ENCODE data around the gene RBFOX1.
"Not testable (repeated sequence)": the region's sequence is repeated elsewhere in the genome, so short reads cannot be mapped to it uniquely, and the experiment has no call there.

The RBFOX1 gene

DNA sequence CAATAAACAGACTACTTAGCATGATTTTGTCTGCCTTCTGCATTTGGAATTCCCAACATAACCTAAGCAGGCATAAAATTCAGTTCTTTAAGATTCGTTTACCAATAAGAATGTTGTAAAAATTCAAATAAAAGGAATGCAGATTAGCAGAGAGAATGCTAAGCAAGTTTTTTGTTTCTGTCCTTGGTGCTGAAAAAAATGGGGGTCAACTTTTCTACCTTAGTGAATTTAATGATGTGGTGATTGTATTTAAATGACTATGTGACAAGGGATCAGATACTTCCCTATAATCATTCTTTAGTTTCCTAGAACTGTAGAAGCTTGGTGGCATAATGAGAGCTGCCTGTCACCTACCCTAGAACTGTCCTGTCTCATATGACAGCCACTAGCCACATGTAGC is 159.5 kb downstream of the RBFOX1 start:
- no peaks in the 10 kb centered on the region for H3K36me3 ChIP-seq (ENCODE audit: control insufficient read depth, insufficient read depth, low read length)
- H3K27me3 ChIP-seq (ENCODE audit: control insufficient read depth, insufficient read depth, low read length): no peaks in the 10 kb centered on the region
- no CpG with 5 or more reads among the region's 1 CpG for WGBS (ENCODE audit: insufficient coverage, insufficient read length)
- no peak overlapping the region for H3K4me3 ChIP-seq (ENCODE audit: low read length)
- no peak for DNase-seq (ENCODE audit: low read depth, low spot score)
- no peak overlapping the region for H3K27ac ChIP-seq (ENCODE audit: low read length)
- H3K9me3 ChIP-seq (ENCODE audit: control insufficient read depth, insufficient read depth, low read length): no peaks in the 10 kb centered on the region; the same call in 1 of the 2 replicates
- H3K4me1 ChIP-seq (ENCODE audit: control insufficient read depth, insufficient read depth, low read length): no peaks in the 10 kb centered on the region; the same call in 1 of the 2 replicates

DNA sequence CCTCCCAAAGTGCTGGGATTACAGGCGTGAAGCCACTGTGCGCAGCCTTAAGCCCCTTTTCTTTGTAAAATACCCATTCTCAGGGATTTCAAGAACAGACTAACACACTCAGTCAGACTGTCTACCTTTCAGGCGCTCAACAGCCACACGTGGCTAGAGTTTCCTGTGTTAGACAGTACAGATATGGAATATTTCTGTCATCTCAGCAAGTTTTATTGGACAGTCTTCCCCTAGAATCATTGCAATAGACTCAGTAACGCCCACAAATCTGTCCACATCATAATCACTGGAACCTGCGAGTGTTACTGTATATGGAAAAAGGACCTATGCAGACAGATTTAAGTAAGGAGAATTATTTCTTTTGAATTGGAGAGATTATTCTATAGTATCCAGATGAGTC is 160.5 kb downstream of the RBFOX1 start:
- no peak overlapping the region for H3K27ac ChIP-seq (ENCODE audit: low read length)
- no CpG with 5 or more reads among the region's 6 CpGs for WGBS (ENCODE audit: insufficient coverage, insufficient read length)
- H3K27me3 ChIP-seq (ENCODE audit: control insufficient read depth, insufficient read depth, low read length): no peaks in the 10 kb centered on the region
- H3K4me1 ChIP-seq (ENCODE audit: control insufficient read depth, insufficient read depth, low read length): no peaks in the 10 kb centered on the region
- H3K9me3 ChIP-seq (ENCODE audit: control insufficient read depth, insufficient read depth, low read length): no peaks in the 10 kb centered on the region; the same call in 1 of the 2 replicates
- no peak overlapping the region for H3K4me3 ChIP-seq (ENCODE audit: low read length)
- no peaks in the 10 kb centered on the region for H3K36me3 ChIP-seq (ENCODE audit: control insufficient read depth, insufficient read depth, low read length)
- DNase-seq (ENCODE audit: low read depth, low spot score): no peak

DNA sequence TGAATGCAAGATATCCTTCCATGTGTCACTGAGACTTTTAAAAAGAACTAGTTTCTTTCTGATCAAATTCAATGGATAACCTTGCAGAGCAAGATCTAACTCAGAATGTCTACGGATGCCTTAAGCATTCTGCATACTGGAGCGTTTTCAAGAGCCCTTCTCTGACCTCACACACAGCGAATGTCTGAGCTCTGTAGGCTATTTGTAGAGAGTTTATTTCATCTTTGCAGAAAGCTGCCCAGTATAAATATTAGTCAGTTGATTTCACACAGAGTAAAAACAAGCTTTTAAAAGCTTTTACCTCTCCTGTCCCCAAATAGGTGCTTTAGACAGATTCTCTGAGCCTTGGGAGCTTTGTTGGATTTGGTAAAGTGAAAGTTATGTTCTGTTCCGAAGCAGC is 165.0 kb downstream of the RBFOX1 start:
- H3K4me1 ChIP-seq (ENCODE audit: control insufficient read depth, insufficient read depth, low read length): no peaks in the 10 kb centered on the region
- H3K27me3 ChIP-seq (ENCODE audit: control insufficient read depth, insufficient read depth, low read length): no peaks in the 10 kb centered on the region
- no peak for DNase-seq (ENCODE audit: low read depth, low spot score)
- no peak overlapping the region for H3K4me3 ChIP-seq (ENCODE audit: low read length)
- H3K36me3 ChIP-seq (ENCODE audit: control insufficient read depth, insufficient read depth, low read length): no peaks in the 10 kb centered on the region
- H3K27ac ChIP-seq (ENCODE audit: low read length): no peak overlapping the region
- no peaks in the 10 kb centered on the region for H3K9me3 ChIP-seq (ENCODE audit: control insufficient read depth, insufficient read depth, low read length)
- WGBS (ENCODE audit: insufficient coverage, insufficient read length): no CpG with 5 or more reads among the region's 4 CpGs

DNA sequence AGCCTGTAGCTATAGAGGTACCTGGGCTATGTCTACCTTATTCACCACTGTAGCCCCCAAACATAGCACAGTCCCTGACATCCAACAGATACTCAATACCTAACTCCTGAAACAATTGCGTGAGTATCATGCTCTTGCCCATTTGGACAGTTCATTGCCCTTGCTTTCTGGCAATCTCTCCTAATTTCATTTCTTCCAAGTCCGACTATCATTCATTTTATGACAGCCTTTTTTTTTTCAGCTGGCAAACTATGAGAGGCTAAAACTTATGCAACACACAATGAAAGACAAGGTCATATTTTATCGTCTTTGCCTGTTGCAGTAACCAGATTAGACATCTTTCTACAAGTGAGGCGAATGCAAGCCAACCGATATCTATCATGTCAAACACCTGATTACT is 169.2 kb downstream of the RBFOX1 start:
- Histone ChIP-seq H3K9me3 (ENCODE audit: control insufficient read depth, insufficient read depth, low read length) (no peaks in the 10 kb centered on the region), H3K4me1 (ENCODE audit: control insufficient read depth, insufficient read depth, low read length) (no peaks in the 10 kb centered on the region), H3K36me3 (ENCODE audit: control insufficient read depth, insufficient read depth, low read length) (no peaks in the 10 kb centered on the region), H3K4me3 (ENCODE audit: low read length) (no peak overlapping the region), H3K27me3 (ENCODE audit: control insufficient read depth, insufficient read depth, low read length) (no peaks in the 10 kb centered on the region), H3K27ac (ENCODE audit: low read length) (no peak overlapping the region)
- no peak for DNase-seq (ENCODE audit: low read depth, low spot score)
- WGBS (ENCODE audit: insufficient coverage, insufficient read length): no CpG with 5 or more reads among the region's 5 CpGs

DNA sequence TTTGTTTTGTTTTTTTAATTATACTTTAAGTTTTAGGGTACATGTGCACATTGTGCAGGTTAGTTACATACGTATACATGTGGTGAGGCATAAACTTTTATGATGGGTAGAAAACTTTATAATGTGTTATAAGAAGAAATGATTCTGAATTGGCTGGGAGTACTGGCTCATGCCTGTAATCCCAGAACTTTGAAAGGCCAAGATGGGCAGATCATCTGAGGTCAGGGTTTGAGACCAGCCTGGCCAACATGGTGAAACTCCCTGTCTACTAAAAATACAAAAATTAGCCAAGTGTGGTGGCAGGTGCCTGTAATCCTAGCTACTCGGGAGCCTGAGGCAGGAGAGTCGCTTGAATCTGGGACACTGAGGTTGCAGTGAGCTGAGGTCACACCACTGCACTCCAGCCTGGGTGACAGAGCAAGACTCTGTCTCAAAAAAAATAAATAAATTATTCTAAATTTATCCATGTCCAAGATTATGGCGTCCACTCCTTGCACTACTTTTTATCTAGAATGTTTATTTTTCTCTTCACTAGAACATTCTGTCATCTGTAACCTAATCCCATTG is 170.0 kb downstream of the RBFOX1 start:
- H3K4me1 ChIP-seq (ENCODE audit: control insufficient read depth, insufficient read depth, low read length); H3K36me3 ChIP-seq (ENCODE audit: control insufficient read depth, insufficient read depth, low read length): not testable (repeated sequence)
- 100% methylated on average over 1 of the region's 4 CpGs for WGBS (ENCODE audit: insufficient coverage, insufficient read length)

DNA sequence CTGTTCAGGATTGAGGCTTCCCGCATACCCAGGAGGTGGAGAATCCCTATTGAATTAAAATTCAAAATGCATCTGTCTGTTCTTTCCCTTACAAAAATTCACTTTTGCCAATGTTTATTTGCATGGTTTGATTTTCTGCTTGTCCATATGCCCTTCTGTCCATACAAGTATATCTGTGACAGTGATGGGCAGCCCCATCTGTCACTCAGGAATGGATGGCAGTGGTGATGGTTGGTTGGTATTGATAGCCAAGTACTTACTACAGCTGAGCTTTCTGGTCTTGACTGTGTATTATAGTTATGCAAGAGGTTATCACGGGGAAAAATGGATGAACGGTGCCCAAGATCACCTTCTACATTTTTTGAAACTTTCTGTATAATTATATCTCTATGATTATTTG is 171.0 kb downstream of the RBFOX1 start:
- DNase-seq (ENCODE audit: low read depth, low spot score): no peak
- no peak overlapping the region for H3K4me3 ChIP-seq (ENCODE audit: low read length)
- H3K4me1 ChIP-seq (ENCODE audit: control insufficient read depth, insufficient read depth, low read length): no peaks in the 10 kb centered on the region
- no peaks in the 10 kb centered on the region for H3K27me3 ChIP-seq (ENCODE audit: control insufficient read depth, insufficient read depth, low read length)
- H3K27ac ChIP-seq (ENCODE audit: low read length): no peak overlapping the region
- no CpG with 5 or more reads among the region's 3 CpGs for WGBS (ENCODE audit: insufficient coverage, insufficient read length)
- no peaks in the 10 kb centered on the region for H3K36me3 ChIP-seq (ENCODE audit: control insufficient read depth, insufficient read depth, low read length)
- no peaks in the 10 kb centered on the region for H3K9me3 ChIP-seq (ENCODE audit: control insufficient read depth, insufficient read depth, low read length)

More for the DNA sequence above, 170.0 kb downstream of the RBFOX1 start:
- DNase-seq (ENCODE audit: low read depth, low spot score); H3K4me3 ChIP-seq (ENCODE audit: low read length); H3K9me3 ChIP-seq (ENCODE audit: control insufficient read depth, insufficient read depth, low read length); H3K27me3 ChIP-seq (ENCODE audit: control insufficient read depth, insufficient read depth, low read length); H3K27ac ChIP-seq (ENCODE audit: low read length): not testable (repeated sequence)

DNA sequence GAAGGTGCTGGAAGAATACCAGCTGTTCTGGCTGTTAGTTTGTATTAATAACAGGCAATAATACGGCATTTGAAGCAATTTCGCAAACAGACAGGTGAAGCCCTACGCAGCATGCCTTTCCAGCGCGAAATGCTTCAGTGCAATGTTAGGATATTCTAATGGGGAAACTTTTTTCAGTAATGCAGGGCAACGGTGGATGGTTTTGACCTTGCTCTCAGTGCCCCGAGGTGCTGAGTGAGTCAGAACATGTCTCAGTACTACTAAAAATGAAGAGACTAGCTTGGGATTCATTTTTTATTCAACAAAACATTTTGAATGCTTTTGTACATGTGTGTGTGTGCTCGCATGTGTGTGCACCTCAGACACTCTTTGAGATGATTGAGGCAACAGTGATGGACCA is 172.2 kb downstream of the RBFOX1 start:
- WGBS (ENCODE audit: insufficient coverage, insufficient read length): no CpG with 5 or more reads among the region's 8 CpGs
- no peaks in the 10 kb centered on the region for H3K27me3 ChIP-seq (ENCODE audit: control insufficient read depth, insufficient read depth, low read length)
- DNase-seq (ENCODE audit: low read depth, low spot score): no peak
- H3K4me1 ChIP-seq (ENCODE audit: control insufficient read depth, insufficient read depth, low read length): no peaks in the 10 kb centered on the region
- H3K36me3 ChIP-seq (ENCODE audit: control insufficient read depth, insufficient read depth, low read length): no peaks in the 10 kb centered on the region
- H3K9me3 ChIP-seq (ENCODE audit: control insufficient read depth, insufficient read depth, low read length): no peaks in the 10 kb centered on the region
- H3K4me3 ChIP-seq (ENCODE audit: low read length): no peak overlapping the region
- H3K27ac ChIP-seq (ENCODE audit: low read length): no peak overlapping the region

DNA sequence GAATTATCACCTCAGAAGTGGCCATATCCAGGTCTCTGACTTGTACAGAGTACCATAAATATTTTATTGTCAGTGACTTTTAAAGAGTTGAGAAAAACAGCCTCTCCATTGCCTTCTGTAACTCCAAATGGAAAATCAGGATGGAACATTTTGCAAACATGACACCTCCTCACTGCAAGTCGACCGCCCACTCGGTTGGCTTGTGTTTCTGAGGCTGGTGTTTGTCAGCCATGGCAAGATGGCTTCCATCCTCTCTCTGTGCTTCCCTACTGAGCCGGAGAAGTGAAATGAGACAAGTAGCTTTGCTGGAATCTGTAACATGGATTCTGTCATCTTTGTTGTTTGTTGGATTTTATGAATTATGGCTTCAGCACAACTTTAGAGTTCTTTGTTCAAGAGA is 172.8 kb downstream of the RBFOX1 start:
- H3K4me1 ChIP-seq (ENCODE audit: control insufficient read depth, insufficient read depth, low read length): no peaks in the 10 kb centered on the region
- H3K27me3 ChIP-seq (ENCODE audit: control insufficient read depth, insufficient read depth, low read length): no peaks in the 10 kb centered on the region
- H3K36me3 ChIP-seq (ENCODE audit: control insufficient read depth, insufficient read depth, low read length): no peaks in the 10 kb centered on the region
- H3K27ac ChIP-seq (ENCODE audit: low read length): no peak overlapping the region
- no CpG with 5 or more reads among the region's 4 CpGs for WGBS (ENCODE audit: insufficient coverage, insufficient read length)
- H3K4me3 ChIP-seq (ENCODE audit: low read length): no peak overlapping the region
- no peaks in the 10 kb centered on the region for H3K9me3 ChIP-seq (ENCODE audit: control insufficient read depth, insufficient read depth, low read length)
- DNase-seq (ENCODE audit: low read depth, low spot score): no peak

DNA sequence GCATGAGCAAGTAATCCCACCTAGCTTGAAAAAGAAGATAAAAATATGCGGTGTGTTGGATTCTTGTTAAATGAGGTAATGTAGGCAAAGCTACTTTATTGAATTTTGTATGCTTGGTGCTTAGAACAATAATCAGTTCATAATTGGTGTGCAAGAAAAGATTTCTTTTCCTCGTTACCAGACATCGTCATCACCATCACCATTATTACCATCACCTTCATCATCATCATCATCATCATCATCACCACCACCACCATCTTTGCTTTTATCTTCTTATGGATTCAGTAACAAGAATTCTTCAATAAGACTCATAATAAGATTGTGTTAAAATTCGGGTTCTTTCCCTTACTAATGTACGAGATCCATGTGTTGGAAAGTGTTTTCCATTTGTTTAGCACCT is 173.7 kb downstream of the RBFOX1 start:
- no peaks in the 10 kb centered on the region for H3K27me3 ChIP-seq (ENCODE audit: control insufficient read depth, insufficient read depth, low read length)
- H3K4me3 ChIP-seq (ENCODE audit: low read length): no peak overlapping the region
- H3K27ac ChIP-seq (ENCODE audit: low read length): no peak overlapping the region
- 100% methylated on average over 1 of the region's 5 CpGs for WGBS (ENCODE audit: insufficient coverage, insufficient read length)
- no peaks in the 10 kb centered on the region for H3K4me1 ChIP-seq (ENCODE audit: control insufficient read depth, insufficient read depth, low read length)
- no peak for DNase-seq (ENCODE audit: low read depth, low spot score)
- H3K9me3 ChIP-seq (ENCODE audit: control insufficient read depth, insufficient read depth, low read length): no peaks in the 10 kb centered on the region
- H3K36me3 ChIP-seq (ENCODE audit: control insufficient read depth, insufficient read depth, low read length): no peaks in the 10 kb centered on the region

DNA sequence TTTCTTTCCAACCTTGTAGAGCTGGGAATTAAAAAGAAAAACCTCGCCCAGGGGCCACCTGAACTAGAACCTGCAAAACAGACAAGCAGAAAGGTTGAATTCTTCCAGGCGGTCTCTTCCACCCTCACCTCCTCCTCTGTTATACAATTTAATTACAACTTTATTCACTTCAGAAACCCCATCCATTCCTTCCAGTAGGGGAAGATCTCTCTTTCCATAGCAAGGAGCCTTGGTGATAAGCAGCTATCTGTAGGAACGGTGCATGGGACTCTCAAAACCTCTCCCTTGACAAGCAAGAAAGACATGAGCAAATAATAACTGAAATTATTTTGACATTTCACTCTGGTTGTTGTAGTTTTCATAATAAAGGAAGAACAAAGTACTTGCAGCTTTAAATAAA is 176.0 kb downstream of the RBFOX1 start:
- no peak for DNase-seq (ENCODE audit: low read depth, low spot score)
- Histone ChIP-seq H3K27ac (ENCODE audit: low read length) (no peak overlapping the region), H3K4me1 (ENCODE audit: control insufficient read depth, insufficient read depth, low read length) (no peaks in the 10 kb centered on the region), H3K36me3 (ENCODE audit: control insufficient read depth, insufficient read depth, low read length) (no peaks in the 10 kb centered on the region), H3K4me3 (ENCODE audit: low read length) (no peak overlapping the region), H3K9me3 (ENCODE audit: control insufficient read depth, insufficient read depth, low read length) (peaks cover 2% of the 10 kb centered on the region; the same call in 1 of the 2 replicates), H3K27me3 (ENCODE audit: control insufficient read depth, insufficient read depth, low read length) (no peaks in the 10 kb centered on the region)
- no CpG with 5 or more reads among the region's 3 CpGs for WGBS (ENCODE audit: insufficient coverage, insufficient read length)

DNA sequence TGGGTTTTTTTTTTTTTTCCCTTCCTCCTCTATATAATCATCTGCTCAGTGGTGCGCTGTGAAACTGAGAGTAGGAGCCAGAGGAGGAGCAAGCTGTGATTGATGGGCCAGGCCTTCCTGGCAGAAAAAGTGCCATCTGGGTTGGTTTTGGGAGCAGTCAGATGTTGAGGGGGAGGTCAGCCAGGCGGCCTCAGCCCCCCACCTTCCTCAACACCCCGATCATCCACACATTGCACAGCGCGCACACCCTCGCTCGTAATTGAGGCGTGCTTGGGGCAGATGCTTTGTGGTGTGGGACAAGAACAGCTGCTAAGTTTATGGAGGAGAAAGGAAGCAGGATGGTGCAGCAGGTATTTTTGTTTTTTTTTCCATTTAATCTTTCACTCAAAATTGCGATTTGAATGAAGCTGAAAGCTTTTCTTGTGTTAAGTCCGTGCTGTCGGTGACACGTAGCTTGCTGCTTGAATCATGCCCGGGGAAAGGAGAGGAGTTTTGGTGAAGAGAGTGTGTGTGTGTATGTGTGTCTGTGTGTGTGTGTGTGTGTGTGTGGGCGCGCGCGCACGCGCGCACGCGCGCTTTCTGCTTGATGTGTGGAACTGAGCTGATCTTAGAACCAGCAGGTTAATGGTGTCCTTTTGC is 177.4 kb downstream of the RBFOX1 start:
- Histone ChIP-seq H3K27ac (ENCODE audit: low read length) (no peak overlapping the region), H3K36me3 (ENCODE audit: control insufficient read depth, insufficient read depth, low read length) (no peaks in the 10 kb centered on the region), H3K4me1 (ENCODE audit: control insufficient read depth, insufficient read depth, low read length) (no peaks in the 10 kb centered on the region), H3K27me3 (ENCODE audit: control insufficient read depth, insufficient read depth, low read length) (no peaks in the 10 kb centered on the region), H3K9me3 (ENCODE audit: control insufficient read depth, insufficient read depth, low read length) (peaks cover 2% of the 10 kb centered on the region; the same call in 1 of the 2 replicates), H3K4me3 (ENCODE audit: low read length) (no peak overlapping the region)
- no CpG with 5 or more reads among the region's 23 CpGs for WGBS (ENCODE audit: insufficient coverage, insufficient read length)
- no peak for DNase-seq (ENCODE audit: low read depth, low spot score)

Data from iPS DF 6.9 (cell line).